Activated CD8-positive, alpha-beta memory T cell treated with anti-CD3 and anti-CD28 coated beads for 48 hours (primary cell): ENCODE measurements around the gene ALKBH5.

Experiments
- DNase-seq, 3 experiments: peaks; one replicate each; pipeline ENCODE4 v3.0.0-alpha.2; 2020; ENCODE audit warnings: low read depth in 2 of 3, low spot score in 2 of 3

The ALKBH5 gene

GRCh38 chr17:18183334-18184142 lies at the start of gene ALKBH5:
Gene ALKBH5 (plus strand): TSS chr17:18183828. CDS start chr17:18184244, 416 bp downstream.
- peak; percentile 96 to 97 (median 96) for DNase-seq

GRCh38 chr17:18136357-18136756 lies 47.3 kb upstream of the ALKBH5 start:
- no peak for DNase-seq

GRCh38 chr17:18138065-18138749 lies 45.4 kb upstream of the ALKBH5 start:
- no peak for DNase-seq

GRCh38 chr17:18139092-18139491 lies 44.5 kb upstream of the ALKBH5 start:
- DNase-seq = no peak

- no peak for DNase-seq
Measured at GRCh38 chr17:18139498-18139897, 44.1 kb upstream of the ALKBH5 start.

- DNase-seq = no peak
Measured at GRCh38 chr17:18139949-18140348, 43.7 kb upstream of the ALKBH5 start.

GRCh38 chr17:18140648-18141047 lies 43.0 kb upstream of the ALKBH5 start:
- no peak for DNase-seq

- DNase-seq = no peak
Measured at GRCh38 chr17:18141210-18141803, 42.3 kb upstream of the ALKBH5 start.

GRCh38 chr17:18142417-18142816 lies 41.2 kb upstream of the ALKBH5 start:
- DNase-seq = no peak

GRCh38 chr17:18143044-18143936 lies 40.3 kb upstream of the ALKBH5 start:
- no peak for DNase-seq

- no peak for DNase-seq
Measured at GRCh38 chr17:18144261-18144660, 39.4 kb upstream of the ALKBH5 start.

GRCh38 chr17:18144855-18145254 lies 38.8 kb upstream of the ALKBH5 start:
- DNase-seq = no peak

GRCh38 chr17:18145811-18146210 lies 37.8 kb upstream of the ALKBH5 start:
- DNase-seq = no peak

GRCh38 chr17:18146259-18146658 lies 37.4 kb upstream of the ALKBH5 start:
- no peak for DNase-seq

- no peak for DNase-seq
Measured at GRCh38 chr17:18146980-18147379, 36.6 kb upstream of the ALKBH5 start.

GRCh38 chr17:18148586-18148985 lies 35.0 kb upstream of the ALKBH5 start:
- no peak for DNase-seq

- DNase-seq = no peak
Measured at GRCh38 chr17:18151290-18151689, 32.3 kb upstream of the ALKBH5 start.

GRCh38 chr17:18155179-18155578 lies 28.4 kb upstream of the ALKBH5 start:
- no peak for DNase-seq

GRCh38 chr17:18156171-18156975 lies 27.3 kb upstream of the ALKBH5 start:
- DNase-seq = no peak

GRCh38 chr17:18156976-18157280 lies 26.7 kb upstream of the ALKBH5 start:
- no peak for DNase-seq
